Neural cell (in vitro differentiated cells): ENCODE results near the gene HIVEP3. TPM values are rescaled to one million over a fixed set of nuclear protein-coding genes. Genes with fewer than 3 reads are reported as not detected.

Experiments
- H2AFZ ChIP-seq: fragments of 200-600, 300-800 bp; sonication (generic), shearing (Covaris generic); 2 replicates; pipeline ENCODE4 v1.6.0; 2014; ENCODE audit warnings: low read depth, mild to moderate bottlenecking, antibody characterized with exemption, low read length, moderate library complexity
- H3F3A ChIP-seq: fragments of 200-600 bp; shearing (Covaris generic); 2 replicates; pipeline ENCODE4 v1.6.1; 2016; ENCODE audit warnings: mild to moderate bottlenecking, moderate library complexity, mixed read lengths, antibody characterized with exemption, low read length; ENCODE audit not compliant: insufficient read depth, poor library complexity, severe bottlenecking
- H3K27ac ChIP-seq: fragments of 200-600, 300-800 bp; sonication (generic), shearing (Covaris generic); 2 replicates; pipeline ENCODE4 v1.5.1; 2014; ENCODE audit warnings: mild to moderate bottlenecking, low read length, moderate library complexity
- H3K27me3 ChIP-seq: fragments of 300-800, 200-600 bp; sonication (generic), shearing (Covaris generic); 2 replicates; pipeline ENCODE4 v1.6.0; 2014; ENCODE audit warnings: mild to moderate bottlenecking, low read depth, low read length, moderate library complexity; ENCODE audit not compliant: insufficient read depth
- H3K36me3 ChIP-seq: fragments of 300-800, 200-600 bp; sonication (generic), shearing (Covaris generic); 2 replicates; pipeline ENCODE4 v1.5.1; 2014; ENCODE audit warnings: mild to moderate bottlenecking, antibody characterized with exemption, low read length, moderate library complexity; ENCODE audit not compliant: insufficient read depth
- H3K4me2 ChIP-seq: fragments of 300-800, 200-600 bp; sonication (generic), shearing (Covaris generic); 2 replicates; pipeline ENCODE4 v1.6.0; 2014; ENCODE audit warnings: mild to moderate bottlenecking, low read length
- H3K4me3 ChIP-seq: fragments of 300-800, 200-600 bp; sonication (generic), shearing (Covaris generic); 2 replicates; pipeline ENCODE4 v1.5.1; 2014; ENCODE audit warnings: mild to moderate bottlenecking, low read length, moderate library complexity
- H3K79me2 ChIP-seq: fragments of 200-600 bp; shearing (Covaris generic); replicated peaks from 2 replicates; pipeline ENCODE4 v1.6.0; 2014; ENCODE audit warnings: mild to moderate bottlenecking, low read length, moderate library complexity; ENCODE audit not compliant: insufficient read depth
- H3K9ac ChIP-seq: fragments of 300-800, 200-600 bp; sonication (generic), shearing (Covaris generic); 2 replicates; pipeline ENCODE4 v1.6.1; 2016; ENCODE audit warnings: mild to moderate bottlenecking, low read length, mixed read lengths
- H3K9me2 ChIP-seq: fragments of 200-600 bp; shearing (Covaris generic); 2 replicates; pipeline ENCODE4 v1.6.1; 2016; ENCODE audit warnings: mild to moderate bottlenecking, low read length, mixed read lengths; ENCODE audit not compliant: insufficient read depth
- H3K9me3 ChIP-seq: fragments of 200-600, 300-800 bp; sonication (generic), shearing (Covaris generic); 2 replicates; pipeline ENCODE4 v1.6.1; 2016; ENCODE audit warnings: mild to moderate bottlenecking, mixed run types, low read length, moderate library complexity, mixed read lengths
- H4K20me1 ChIP-seq: fragments of 200-600 bp; shearing (Covaris generic); 2 replicates; pipeline ENCODE4 v1.6.1; 2016; ENCODE audit warnings: mild to moderate bottlenecking, mixed run types; ENCODE audit not compliant: insufficient read depth
- CTCF ChIP-seq: fragments of 450-650 bp; IDR thresholded peaks from 2 replicates; pipeline ENCODE4 v1.5.1; 2014; ENCODE audit warnings: antibody characterized with exemption, mild to moderate bottlenecking, moderate library complexity; ENCODE audit not compliant: poor library complexity, severe bottlenecking
- EP300 ChIP-seq: fragments of 450-650 bp; conservative IDR thresholded peaks from 2 replicates; pipeline ENCODE4 v1.6.1; 2014; ENCODE audit warnings: antibody characterized with exemption, mild to moderate bottlenecking, moderate library complexity; ENCODE audit not compliant: poor library complexity, severe bottlenecking
- EZH2 ChIP-seq: fragments of 200-600, 300-800 bp; shearing (Covaris generic), sonication (generic); IDR thresholded peaks from 2 replicates; pipeline ENCODE4 v1.6.1; 2014; ENCODE audit warnings: antibody characterized with exemption, low read length, borderline replicate concordance, mild to moderate bottlenecking; ENCODE audit not compliant: insufficient read depth, poor library complexity, severe bottlenecking
- MXI1 ChIP-seq: fragments of 450-650 bp; conservative IDR thresholded peaks from 2 replicates; pipeline ENCODE4 v1.6.1; 2014; ENCODE audit warnings: antibody characterized with exemption, mild to moderate bottlenecking; ENCODE audit not compliant: poor library complexity, severe bottlenecking
- POLR2AphosphoS5 ChIP-seq: IDR thresholded peaks from 2 replicates; pipeline ENCODE4 v1.6.1; 2012
- RAD21 ChIP-seq: fragments of 450-650 bp; conservative IDR thresholded peaks from 2 replicates; pipeline ENCODE4 v1.6.1; 2014; ENCODE audit warnings: antibody characterized with exemption, mild to moderate bottlenecking, moderate library complexity
- REST ChIP-seq: IDR thresholded peaks from 2 replicates; pipeline ENCODE4 v1.6.1; 2012; ENCODE audit warnings: borderline replicate concordance
- SMC3 ChIP-seq: fragments of 450-650 bp; conservative IDR thresholded peaks from 2 replicates; pipeline ENCODE4 v1.6.1; 2014; ENCODE audit warnings: antibody characterized with exemption, mild to moderate bottlenecking, moderate library complexity; ENCODE audit not compliant: poor library complexity
- TAF1 ChIP-seq: IDR thresholded peaks from 2 replicates; pipeline ENCODE4 v1.6.1; 2012; ENCODE audit warnings: low read depth
- polyA plus RNA-seq: library from polyadenylated mRNA; depleted of rRNA; stranded (reverse); fragments of >200 nt; gene quantifications from 2 replicates; pipeline ENCODE4 v1.2.3, GENCODE V29; 2014

The HIVEP3 gene
- polyA plus RNA-seq, 1 donor from 2014 or later: 2.6 TPM

- no peaks in the 10 kb centered on the region for H4K20me1 ChIP-seq
- H3K4me2 ChIP-seq: no peak overlapping the region
- H2AFZ ChIP-seq: no peak overlapping the region
- H3K4me3 ChIP-seq: no peak overlapping the region
- H3K36me3 ChIP-seq: no peaks in the 10 kb centered on the region
- no peak overlapping the region for H3K9ac ChIP-seq
- H3K27ac ChIP-seq: no peak overlapping the region
- no peaks in the 10 kb centered on the region for H3F3A ChIP-seq
- no peaks in the 10 kb centered on the region for H3K9me2 ChIP-seq
- no peaks in the 10 kb centered on the region for H3K27me3 ChIP-seq
- no peaks in the 10 kb centered on the region for H3K9me3 ChIP-seq
- H3K79me2 ChIP-seq: no peaks in the 10 kb centered on the region
- TF ChIP-seq MXI1: no peak
- TF ChIP-seq POLR2AphosphoS5: no peak
- TF ChIP-seq TAF1: no peak
- TF ChIP-seq EZH2: no peak
- no peak for TF ChIP-seq RAD21
These were observed 90.6 kb downstream of the HIVEP3 start for GRCh38 chr1:41827991-41828570.

GRCh38 chr1:41823471-41823870, 95.3 kb downstream of the HIVEP3 start:
- no peak overlapping the region for H2AFZ ChIP-seq
- H3K36me3 ChIP-seq: no peaks in the 10 kb centered on the region
- TF ChIP-seq EP300 (no peak), EZH2 (no peak), CTCF (no peak), MXI1 (no peak), TAF1 (no peak), REST (no peak), POLR2AphosphoS5 (no peak), RAD21 (no peak), SMC3 (no peak)
- H3K27ac ChIP-seq: no peak overlapping the region
- H3K27me3 ChIP-seq: no peaks in the 10 kb centered on the region
- H3K4me2 ChIP-seq: no peak overlapping the region
- no peaks in the 10 kb centered on the region for H3F3A ChIP-seq
- no peaks in the 10 kb centered on the region for H3K9me3 ChIP-seq
- no peaks in the 10 kb centered on the region for H3K79me2 ChIP-seq
- no peak overlapping the region for H3K4me3 ChIP-seq
- no peak overlapping the region for H3K9ac ChIP-seq
- H4K20me1 ChIP-seq: no peaks in the 10 kb centered on the region
- no peaks in the 10 kb centered on the region for H3K9me2 ChIP-seq
